ENCODE measurements around the gene FFAR2. TPM values are rescaled to one million over a fixed set of nuclear protein-coding genes. Genes with fewer than 3 reads are reported as not detected.
"Not testable (repeated sequence)": the region's sequence is repeated elsewhere in the genome, so short reads cannot be mapped to it uniquely, and the experiment has no call there.

Gene FFAR2
- total RNA-seq, 5 donors from 2014 or later (not counting 1 experiment from before 2014, with no cell fraction given) = not detected

GRCh38 chr19:35458731-35459391 is 10.8 kb downstream of the FFAR2 start:
- DNase-seq (peak in 1 of 35 experiments; percentile 37), ATAC-seq (replicated peaks in 1 of 4) (no peak)
- Histone ChIP-seq H3K4me3 (ENCODE audit: control insufficient read depth in 1 of 2, extremely low read depth in 1 of 2, low read length in 1 of 2) (no peak overlapping the region), H3K27ac (ENCODE audit: low read length) (no peak overlapping the region), H3K4me1 (ENCODE audit: control insufficient read depth in 1 of 2, extremely low read depth in 1 of 2, insufficient read depth in 2 of 2, low read length in 2 of 2) (peaks cover 18 to 44% of the 10 kb centered on the region in 2 experiments), H3K9me3 (no peaks in the 10 kb centered on the region), H3K27me3 (replicated peaks in 1 of 2; ENCODE audit: control insufficient read depth in 2 of 2, extremely low read depth in 1 of 2, insufficient read depth in 2 of 2, low read length in 1 of 2) (no peaks in the 10 kb centered on the region), H3K36me3 (ENCODE audit: control insufficient read depth in 2 of 2, extremely low read depth in 1 of 2, insufficient read depth in 1 of 2, low read length in 1 of 2) (no peaks in the 10 kb centered on the region)
- no peaks in the 10 kb centered on the region for H3K36me3 Mint-ChIP-seq
- no peaks in the 10 kb centered on the region for H3K9me3 Mint-ChIP-seq
- no peaks in the 10 kb centered on the region for H3K27me3 Mint-ChIP-seq
- peaks cover 39 to 66% (median 41%) of the 10 kb centered on the region in 3 donors for H3K4me1 Mint-ChIP-seq
- no peak overlapping the region for H3K4me3 Mint-ChIP-seq
- ChIA-PET CTCF (interaction anchor here (0.8 to 1.2 kb wide), 2 partner anchors 8 to 9 kb away, joined by 3 read pairs; no protein-coding TSS in a partner anchor), POLR2A (no interaction called here)
- H3K27ac Mint-ChIP-seq = no peak overlapping the region
- 78% methylated on average over 2 of the region's 10 CpGs for WGBS (ENCODE audit: insufficient coverage)

- ChIA-PET CTCF (interaction anchor here (0.8 to 1.2 kb wide), 2 partner anchors 8 kb away, joined by 3 read pairs; no protein-coding TSS in a partner anchor), POLR2A (interaction anchor here in 1 of 2 donors (0.6 kb wide), 1 partner anchor 352 kb away, joined by 5 read pairs; no protein-coding TSS in a partner anchor)
- Histone ChIP-seq H3K27ac (ENCODE audit: low read length) (no peak overlapping the region), H3K27me3 (replicated peaks in 1 of 2; ENCODE audit: control insufficient read depth in 2 of 2, extremely low read depth in 1 of 2, insufficient read depth in 2 of 2, low read length in 1 of 2) (no peaks in the 10 kb centered on the region), H3K9me3 (no peaks in the 10 kb centered on the region), H3K4me3 (ENCODE audit: control insufficient read depth in 1 of 2, extremely low read depth in 1 of 2, low read length in 1 of 2) (no peak overlapping the region), H3K4me1 (ENCODE audit: control insufficient read depth in 1 of 2, extremely low read depth in 1 of 2, insufficient read depth in 2 of 2, low read length in 2 of 2) (peaks cover 18 to 49% of the 10 kb centered on the region in 2 experiments), H3K36me3 (ENCODE audit: control insufficient read depth in 2 of 2, extremely low read depth in 1 of 2, insufficient read depth in 1 of 2, low read length in 1 of 2) (no peaks in the 10 kb centered on the region)
- Mint-ChIP-seq H3K9me3 (no peaks in the 10 kb centered on the region), H3K27me3 (no peaks in the 10 kb centered on the region), H3K27ac (no peak overlapping the region), H3K36me3 (no peaks in the 10 kb centered on the region), H3K4me1 (peaks cover 43 to 70% (median 43%) of the 10 kb centered on the region in 3 donors), H3K4me3 (no peak overlapping the region)
- ATAC-seq (replicated peaks in 1 of 4) = no peak
- no peak for DNase-seq
- WGBS (ENCODE audit: insufficient coverage) = 86% methylated on average over 9 of the region's 14 CpGs
Observed at GRCh38 chr19:35459414-35460082, 11.5 kb downstream of the FFAR2 start.

GRCh38 chr19:35460608-35461007 is 12.6 kb downstream of the FFAR2 start:
- H3K4me1 Mint-ChIP-seq = peaks cover 40 to 74% (median 41%) of the 10 kb centered on the region in 3 donors
- POLR2A ChIA-PET = no interaction called here

GRCh38 chr19:35461060-35461459 is 13.0 kb downstream of the FFAR2 start:
- Histone ChIP-seq H3K4me3 (ENCODE audit: control insufficient read depth in 1 of 2, extremely low read depth in 1 of 2, low read length in 1 of 2) (no peak overlapping the region), H3K27ac (ENCODE audit: low read length) (no peak overlapping the region), H3K9me3 (no peaks in the 10 kb centered on the region), H3K27me3 (replicated peaks in 1 of 2; ENCODE audit: control insufficient read depth in 2 of 2, extremely low read depth in 1 of 2, insufficient read depth in 2 of 2, low read length in 1 of 2) (no peaks in the 10 kb centered on the region), H3K36me3 (ENCODE audit: control insufficient read depth in 2 of 2, extremely low read depth in 1 of 2, insufficient read depth in 1 of 2, low read length in 1 of 2) (no peaks in the 10 kb centered on the region), H3K4me1 (ENCODE audit: control insufficient read depth in 1 of 2, extremely low read depth in 1 of 2, insufficient read depth in 2 of 2, low read length in 2 of 2) (peaks cover 18 to 46% of the 10 kb centered on the region in 2 experiments)
- ATAC-seq (replicated peaks in 1 of 4) (no peak), DNase-seq (no peak)
- Mint-ChIP-seq H3K27me3 (no peaks in the 10 kb centered on the region), H3K4me3 (no peak overlapping the region), H3K27ac (peak overlapping the region in 1 of 2 donors; percentile 24), H3K4me1 (peaks cover 36 to 70% (median 37%) of the 10 kb centered on the region in 3 donors), H3K9me3 (no peaks in the 10 kb centered on the region), H3K36me3 (no peaks in the 10 kb centered on the region)
- CTCF ChIA-PET = no interaction called here
- 96% methylated on average over 9 of the region's 9 CpGs for WGBS (ENCODE audit: insufficient coverage)
- POLR2A ChIA-PET = interaction anchor here in 1 of 2 donors (0.8 kb wide), 1 partner anchor 116 kb away, joined by 3 read pairs; no protein-coding TSS in a partner anchor

More at GRCh38 chr19:35460608-35461007, 12.6 kb downstream of the FFAR2 start:
- no peaks in the 10 kb centered on the region for H3K27me3 ChIP-seq (replicated peaks in 1 of 2; ENCODE audit: control insufficient read depth in 2 of 2, extremely low read depth in 1 of 2, insufficient read depth in 2 of 2, low read length in 1 of 2)
- H3K27me3 Mint-ChIP-seq = no peaks in the 10 kb centered on the region
- no peaks in the 10 kb centered on the region for H3K9me3 ChIP-seq
- no peak for ATAC-seq (replicated peaks in 1 of 4)
- CTCF ChIA-PET = no interaction called here
- H3K27ac ChIP-seq (ENCODE audit: low read length) = no peak overlapping the region
- no peak for DNase-seq
- 84% methylated on average over 4 of the region's 10 CpGs for WGBS (ENCODE audit: insufficient coverage)
- peak overlapping the region; percentile 24 to 59 for H3K27ac Mint-ChIP-seq
- H3K36me3 ChIP-seq (ENCODE audit: control insufficient read depth in 2 of 2, extremely low read depth in 1 of 2, insufficient read depth in 1 of 2, low read length in 1 of 2) = no peaks in the 10 kb centered on the region
- H3K9me3 Mint-ChIP-seq = no peaks in the 10 kb centered on the region
- H3K4me1 ChIP-seq (ENCODE audit: control insufficient read depth in 1 of 2, extremely low read depth in 1 of 2, insufficient read depth in 2 of 2, low read length in 2 of 2) = peaks cover 18 to 49% of the 10 kb centered on the region in 2 experiments
- no peak overlapping the region for H3K4me3 Mint-ChIP-seq
- H3K4me3 ChIP-seq (ENCODE audit: control insufficient read depth in 1 of 2, extremely low read depth in 1 of 2, low read length in 1 of 2) = no peak overlapping the region
- H3K36me3 Mint-ChIP-seq = no peaks in the 10 kb centered on the region

GRCh38 chr19:35461788-35462187 is 13.7 kb downstream of the FFAR2 start:
- H3K36me3 ChIP-seq (ENCODE audit: control insufficient read depth in 2 of 2, extremely low read depth in 1 of 2, insufficient read depth in 1 of 2, low read length in 1 of 2); H3K4me3 Mint-ChIP-seq; H3K36me3 Mint-ChIP-seq; H3K9me3 ChIP-seq; DNase-seq; H3K27me3 Mint-ChIP-seq; H3K9me3 Mint-ChIP-seq; H3K27me3 ChIP-seq (replicated peaks in 1 of 2; ENCODE audit: control insufficient read depth in 2 of 2, extremely low read depth in 1 of 2, insufficient read depth in 2 of 2, low read length in 1 of 2); H3K27ac Mint-ChIP-seq; ATAC-seq (replicated peaks in 1 of 4); H3K4me3 ChIP-seq (ENCODE audit: control insufficient read depth in 1 of 2, extremely low read depth in 1 of 2, low read length in 1 of 2): not testable (repeated sequence)
- POLR2A ChIA-PET = interaction anchor here (0.5 to 0.8 kb wide), 2 partner anchors 11 to 117 kb away, joined by 3 to 9 read pairs; no protein-coding TSS in a partner anchor
- Histone ChIP-seq H3K4me1 (ENCODE audit: control insufficient read depth in 1 of 2, extremely low read depth in 1 of 2, insufficient read depth in 2 of 2, low read length in 2 of 2) (peaks cover 18 to 46% of the 10 kb centered on the region in 2 experiments), H3K27ac (ENCODE audit: low read length) (peak overlapping the region; percentile 96)
- H3K4me1 Mint-ChIP-seq = peaks cover 36 to 67% (median 37%) of the 10 kb centered on the region in 3 donors
- CTCF ChIA-PET = interaction anchor here in 1 of 2 donors (1.2 to 1.4 kb wide), 2 partner anchors 9 to 12 kb away, joined by 4 read pairs; no protein-coding TSS in a partner anchor

- Mint-ChIP-seq H3K27me3 (no peaks in the 10 kb centered on the region), H3K36me3 (no peaks in the 10 kb centered on the region), H3K27ac (peak overlapping the region; percentile 82 to 96), H3K9me3 (no peaks in the 10 kb centered on the region), H3K4me1 (peaks cover 33 to 62% (median 36%) of the 10 kb centered on the region in 3 donors), H3K4me3 (peak overlapping the region; percentile 51 to 69 (median 64))
- H3K4me1 ChIP-seq (ENCODE audit: control insufficient read depth in 1 of 2, extremely low read depth in 1 of 2, insufficient read depth in 2 of 2, low read length in 2 of 2) = peaks cover 18 to 46% of the 10 kb centered on the region in 2 experiments
- 0% methylated on average over 4 of the region's 6 CpGs for WGBS (ENCODE audit: insufficient coverage)
- POLR2A ChIA-PET = interaction anchor here in 1 of 2 donors (0.5 to 0.6 kb wide), 2 partner anchors 12 to 148 kb away, joined by 3 to 9 read pairs; no protein-coding TSS in a partner anchor
- H3K27me3 ChIP-seq (replicated peaks in 1 of 2; ENCODE audit: control insufficient read depth in 2 of 2, extremely low read depth in 1 of 2, insufficient read depth in 2 of 2, low read length in 1 of 2) = no peaks in the 10 kb centered on the region
- CTCF ChIA-PET = interaction anchor here in 1 of 2 donors (0.5 to 2.3 kb wide), 6 partner anchors 10 to 496 kb away, joined by 3 to 9 read pairs (median 4); no protein-coding TSS in a partner anchor
- peak; percentile 6 to 87 (median 57) for DNase-seq
- H3K27ac ChIP-seq (ENCODE audit: low read length) = peak overlapping the region; percentile 96
- peak; percentile 92 to 98 (median 96) for ATAC-seq (replicated peaks in 1 of 4)
- H3K36me3 ChIP-seq (ENCODE audit: control insufficient read depth in 2 of 2, extremely low read depth in 1 of 2, insufficient read depth in 1 of 2, low read length in 1 of 2) = no peaks in the 10 kb centered on the region
- H3K9me3 ChIP-seq = no peaks in the 10 kb centered on the region
- peak overlapping the region in 1 of 2 donors; percentile 36 for H3K4me3 ChIP-seq (ENCODE audit: control insufficient read depth in 1 of 2, extremely low read depth in 1 of 2, low read length in 1 of 2)
Observed at GRCh38 chr19:35462476-35462953, 14.5 kb downstream of the FFAR2 start.
